DMS 273 (cell line): ENCODE results near the gene SAMD10.
A peak's percentile ranks its signal among the peaks of the same experiment; 100 is the strongest.
"Not testable (repeated sequence)": the region's sequence is repeated elsewhere in the genome, so short reads cannot be mapped to it uniquely, and the experiment has no call there.

ENCODE experiments used
- DNase-seq: peaks from one replicate; lab custom pipeline; 2025; ENCODE audit not compliant: unreplicated experiment; lab: John Stamatoyannopoulos, UW

SAMD10 gene

DNA sequence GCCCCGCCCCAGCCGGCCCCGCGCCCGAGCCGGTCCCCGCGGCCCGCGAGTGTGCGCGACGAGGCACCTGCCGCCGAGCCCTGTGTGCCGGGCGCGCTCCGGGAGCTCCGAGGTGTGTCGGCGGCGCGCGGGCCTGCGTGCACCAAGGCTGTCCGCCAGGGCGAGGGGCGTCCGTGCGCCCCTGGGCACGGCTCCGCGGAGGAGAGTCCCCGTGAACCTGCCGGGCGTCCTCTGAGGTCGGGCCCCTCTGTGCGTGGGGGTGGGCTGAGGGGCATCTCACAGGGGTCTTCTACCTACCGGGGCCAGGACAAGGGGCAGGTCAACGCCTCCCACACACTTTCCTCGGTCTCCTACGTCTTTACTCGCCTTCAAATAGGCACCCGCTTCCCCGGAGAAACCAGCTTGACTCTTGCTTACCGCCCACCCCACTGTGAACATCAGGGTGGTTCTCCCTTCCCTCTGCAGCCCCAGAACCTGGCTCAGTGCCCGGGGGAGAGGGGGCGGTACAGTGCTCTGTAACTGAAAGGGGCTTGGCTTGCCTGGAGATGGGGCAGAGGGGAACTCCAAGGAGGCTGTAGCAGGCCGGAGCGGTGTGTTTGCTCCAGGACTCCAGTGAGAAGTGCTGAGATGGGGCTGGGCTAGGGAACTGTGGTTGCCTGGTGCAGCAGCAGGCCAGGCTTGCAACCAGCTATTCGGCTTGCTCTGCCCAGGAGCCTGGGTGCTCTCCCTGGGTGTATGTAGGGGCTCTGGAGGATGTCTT lies at the start of gene SAMD10:
Gene SAMD10, minus strand, starts transcription at position 86 of the 760 bp plus-strand sequence. CDS start 175 bp downstream, outside the sequence.
- peak; percentile 91 for DNase-seq

DNA sequence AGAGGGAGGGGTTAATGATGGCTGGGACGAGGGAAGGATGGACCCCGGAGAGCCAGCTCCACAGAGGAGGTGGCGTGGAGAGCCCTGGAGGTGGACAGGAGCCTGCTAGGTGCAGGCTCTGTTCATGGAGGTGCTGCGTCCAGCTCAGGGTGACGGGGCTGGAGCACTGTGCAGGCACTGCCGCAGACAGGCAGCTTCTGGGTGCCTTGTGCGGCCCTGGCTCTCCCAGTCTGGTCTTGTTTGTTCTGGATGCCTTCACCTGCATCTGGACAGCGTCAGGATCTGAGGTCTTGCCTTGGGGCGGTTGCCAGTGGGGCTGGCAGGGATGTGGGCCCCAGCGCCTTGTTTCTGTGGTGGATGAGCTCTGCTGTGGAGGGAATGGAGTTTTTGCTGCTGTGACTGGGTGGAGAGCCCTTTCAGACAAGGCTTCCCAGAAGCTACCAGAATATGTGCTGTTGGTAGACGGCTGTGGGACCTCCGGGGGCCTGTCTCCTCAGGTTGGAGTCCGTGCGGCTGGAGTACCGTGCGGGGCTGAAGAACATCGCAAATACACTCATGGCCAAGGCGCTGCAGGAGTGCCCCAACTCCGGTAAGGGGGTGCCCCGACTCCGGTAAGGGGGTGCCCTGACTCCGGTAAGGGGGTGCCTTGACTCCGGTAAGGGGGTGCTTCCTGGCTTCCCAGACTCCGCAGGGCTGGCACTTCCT lies 48.7 kb upstream of the SAMD10 start:
- DNase-seq: no peak

DNA sequence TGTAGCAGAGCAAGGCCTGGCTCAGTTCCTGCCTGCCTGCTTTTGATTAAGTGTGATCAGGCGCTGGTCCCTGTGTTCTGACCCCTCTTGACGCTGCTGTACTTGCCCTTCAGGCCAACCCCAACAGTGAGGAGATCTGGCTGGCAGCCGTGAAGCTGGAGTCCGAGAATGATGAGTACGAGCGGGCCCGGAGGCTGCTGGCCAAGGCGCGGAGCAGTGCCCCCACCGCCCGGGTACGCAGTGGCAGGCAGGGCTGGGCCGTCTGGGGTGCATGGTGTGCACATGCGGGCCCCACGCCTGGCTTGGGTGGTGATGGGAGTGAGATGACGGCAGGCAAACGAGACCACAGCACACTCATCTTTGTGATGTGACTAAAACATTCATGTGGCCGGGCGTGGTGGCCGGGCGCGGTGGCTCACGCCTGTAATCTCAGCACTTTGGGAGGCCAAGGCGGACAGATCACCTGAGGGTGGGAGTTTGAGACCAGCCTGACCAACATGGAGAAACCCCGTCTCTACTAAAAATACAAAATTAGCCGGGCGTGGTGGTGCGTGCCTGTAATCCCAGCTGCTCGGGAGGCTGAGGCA lies 46.5 kb upstream of the SAMD10 start:
- no peak for DNase-seq

DNA sequence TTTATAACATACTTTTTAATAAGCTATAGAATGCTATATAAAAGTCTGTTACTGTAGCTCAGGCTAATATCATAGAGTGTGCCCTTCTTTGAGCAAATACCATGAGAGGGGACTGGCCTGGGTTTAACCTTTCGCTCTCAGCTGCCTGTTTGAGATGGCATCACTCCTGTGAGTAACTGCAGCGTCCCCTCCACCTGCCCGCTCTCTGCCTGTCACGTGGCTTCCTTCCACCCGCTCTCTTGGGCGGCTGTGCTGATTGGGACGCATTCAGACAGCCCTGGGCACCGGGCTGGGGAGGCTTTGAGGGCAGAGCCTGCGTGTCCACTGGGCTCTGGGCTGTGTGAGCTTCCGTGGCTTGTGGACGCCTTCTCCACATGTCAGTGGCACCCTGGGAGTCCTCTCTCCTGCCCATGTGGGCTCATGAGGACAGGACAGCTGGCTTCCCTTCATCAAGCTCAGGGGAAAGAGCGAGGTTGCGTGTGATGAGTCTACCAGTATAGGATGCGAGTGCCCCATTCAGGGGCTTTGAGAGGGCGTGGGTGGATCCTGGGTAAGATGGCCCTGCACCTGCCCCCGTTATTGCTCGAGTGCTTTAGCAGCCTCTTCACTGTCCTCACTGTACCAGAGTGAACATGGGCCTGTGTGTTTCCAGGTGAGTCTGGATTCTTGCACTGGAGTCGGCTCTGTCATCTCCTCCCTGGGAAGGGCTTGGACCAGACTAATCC lies 45.8 kb upstream of the SAMD10 start:
- no peak for DNase-seq

DNA sequence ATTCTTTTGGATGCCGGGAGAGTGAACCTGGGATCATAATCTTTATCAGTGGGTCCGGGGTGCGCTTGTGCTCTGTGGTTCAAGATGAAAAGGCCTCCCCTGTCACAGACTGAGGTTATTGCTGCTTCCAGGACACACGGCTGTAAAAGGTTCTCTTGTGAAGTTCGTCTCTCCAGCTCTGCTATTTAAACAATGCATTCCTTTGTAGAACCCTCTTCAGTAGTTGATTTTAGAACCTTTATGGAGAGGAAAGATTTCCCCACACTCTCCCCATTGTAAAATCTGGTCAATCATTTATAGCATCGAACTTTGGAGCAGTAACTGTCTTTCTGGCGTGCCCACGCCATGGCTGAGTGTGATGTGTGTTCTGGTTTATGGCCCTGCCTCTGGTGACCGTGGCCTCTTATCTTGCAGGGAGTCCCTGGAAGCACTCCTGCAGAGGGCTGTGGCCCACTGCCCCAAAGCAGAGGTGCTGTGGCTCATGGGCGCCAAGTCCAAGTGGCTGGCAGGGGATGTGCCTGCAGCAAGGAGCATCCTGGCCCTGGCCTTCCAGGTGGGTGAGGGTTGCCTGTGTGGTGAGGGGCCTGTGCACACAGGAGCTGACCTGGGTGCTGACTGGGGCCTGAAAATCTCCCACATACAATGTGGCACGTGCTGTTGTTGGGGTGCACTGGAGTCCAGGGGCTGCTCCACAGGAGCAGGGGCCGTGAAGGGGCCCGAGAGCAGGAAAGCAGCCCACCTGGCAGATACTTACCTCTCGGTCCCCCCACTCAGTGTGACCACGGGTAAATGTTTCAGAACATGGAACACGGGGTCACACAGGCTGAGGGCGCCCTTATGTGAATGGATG lies 44.9 kb upstream of the SAMD10 start:
- DNase-seq: no peak

DNA sequence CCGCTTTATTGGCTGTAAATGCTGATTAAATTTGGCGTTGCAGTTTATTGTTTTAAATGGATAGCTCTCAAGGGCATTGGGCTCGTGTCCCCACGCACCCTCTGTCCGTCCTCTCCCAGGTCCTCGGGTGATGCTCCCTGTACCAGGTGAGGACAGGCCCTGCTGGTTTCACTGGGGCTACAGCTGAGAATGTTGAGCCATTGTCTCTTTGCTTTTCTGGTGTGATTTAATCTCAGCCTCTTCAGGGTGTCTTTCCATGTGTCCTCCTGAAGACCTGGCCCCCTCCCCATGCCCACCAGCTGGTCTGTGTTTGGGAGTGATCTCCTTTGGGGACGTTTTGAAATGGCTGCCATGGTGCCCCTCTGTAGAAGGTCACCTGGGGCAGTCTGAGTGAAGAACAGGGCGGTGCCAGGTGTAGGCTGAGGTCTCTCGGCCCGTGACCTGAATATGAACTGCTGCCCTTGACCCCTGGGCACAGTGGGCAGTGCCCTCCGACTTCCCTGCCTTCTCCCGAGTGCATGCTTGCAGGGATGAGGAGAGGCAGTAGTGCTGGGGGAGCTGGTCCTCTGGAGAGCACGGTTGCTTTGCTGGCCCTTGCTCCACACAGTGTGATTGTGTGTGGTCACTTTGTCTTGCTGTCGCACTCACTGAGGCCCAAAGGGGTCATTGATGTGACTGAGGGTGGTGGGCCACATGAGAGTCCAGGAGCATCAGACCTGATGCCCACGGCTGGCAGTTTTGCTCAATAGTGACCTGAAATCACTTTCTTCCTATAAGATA lies 44.1 kb upstream of the SAMD10 start:
- no peak for DNase-seq

DNA sequence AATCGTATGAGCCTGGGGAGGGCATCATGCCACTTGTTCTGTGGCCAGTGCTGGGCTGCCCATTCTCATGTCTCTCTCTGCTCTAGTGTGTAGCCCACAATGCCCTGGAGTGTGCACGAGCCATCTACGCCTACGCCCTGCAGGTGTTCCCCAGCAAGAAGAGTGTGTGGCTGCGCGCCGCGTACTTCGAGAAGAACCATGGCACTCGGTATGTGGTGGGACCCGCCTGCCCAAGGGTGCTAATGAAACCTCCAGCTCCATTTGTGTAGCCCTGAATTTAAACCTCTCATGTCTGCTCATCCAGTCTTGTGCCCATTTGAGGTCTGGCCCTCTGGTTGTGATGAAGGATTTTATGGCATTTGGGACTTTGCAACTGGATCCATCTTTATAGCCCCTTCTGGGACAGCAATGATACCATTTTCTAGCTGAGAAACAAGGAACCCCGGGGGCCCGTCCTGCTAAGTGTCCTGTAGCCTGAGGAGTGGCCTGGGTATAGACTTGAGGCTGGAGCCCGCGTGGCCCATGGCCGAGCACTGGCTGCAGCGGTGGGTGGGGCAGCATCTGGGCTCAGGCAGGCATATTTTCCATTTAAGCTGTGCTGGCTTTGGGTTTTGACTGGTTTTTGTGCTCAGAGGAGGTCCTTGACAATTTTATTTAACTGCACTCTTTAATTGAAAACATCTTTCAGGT lies 43.4 kb upstream of the SAMD10 start:
- no peak for DNase-seq

DNA sequence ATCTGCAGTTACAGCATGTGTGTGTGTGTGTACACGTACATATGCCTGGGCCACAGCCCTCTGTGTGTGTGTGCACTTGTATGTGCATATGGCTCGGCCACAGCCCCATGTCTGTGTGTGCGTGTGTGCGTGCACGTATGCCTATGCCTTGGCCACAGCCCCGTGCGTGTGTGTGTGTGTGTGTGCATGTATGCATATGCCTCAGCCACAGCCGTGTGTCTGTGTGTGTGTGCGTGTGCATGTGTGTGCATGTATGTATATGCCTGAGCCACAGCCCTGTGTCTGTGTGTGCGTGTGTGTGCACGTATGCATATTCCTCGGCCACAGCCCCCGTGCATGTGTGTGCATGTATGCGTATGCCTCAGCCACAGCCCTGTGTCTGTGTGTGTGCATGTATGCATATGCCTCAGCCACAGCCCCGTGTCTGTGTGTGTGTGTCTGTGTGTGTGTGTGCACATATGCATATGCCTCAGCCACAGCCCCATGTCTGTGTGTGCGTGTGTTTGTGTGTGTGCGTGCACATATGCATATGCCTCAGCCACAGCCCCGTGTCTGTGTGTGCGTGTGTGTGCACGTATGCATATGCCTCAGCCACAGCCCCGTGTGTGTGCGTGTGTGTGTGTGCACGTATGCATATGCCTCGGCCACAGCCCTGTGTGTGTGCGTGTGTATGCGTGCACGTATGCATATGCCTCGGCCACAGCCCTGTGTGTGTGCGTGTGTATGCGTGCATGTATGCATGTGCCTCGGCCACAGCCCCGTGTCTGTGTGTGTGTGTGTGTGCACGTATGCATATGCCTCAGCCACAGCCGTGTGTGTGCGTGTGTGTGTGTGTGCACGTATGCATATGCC lies 41.9 kb upstream of the SAMD10 start:
- no peak for DNase-seq

DNA sequence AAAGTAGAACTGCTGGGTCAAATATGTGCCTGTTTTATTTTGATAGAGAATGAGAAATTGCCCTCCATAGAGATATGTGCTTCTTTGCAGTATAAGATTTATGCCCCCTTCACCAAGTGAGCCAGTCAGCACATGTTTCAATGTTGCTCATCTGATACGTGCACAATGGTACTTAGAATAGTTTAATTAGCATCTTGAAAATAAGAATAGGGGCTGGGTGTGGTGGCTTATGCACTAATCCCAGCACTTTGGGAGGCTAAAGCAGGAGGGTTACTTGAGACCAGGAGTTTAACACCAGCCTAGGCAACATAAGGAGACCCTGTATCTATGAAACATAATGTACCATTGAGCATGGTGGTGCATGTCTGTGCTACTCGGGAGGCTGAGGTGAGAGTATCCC lies 36.2 kb upstream of the SAMD10 start:
- DNase-seq: no peak

DNA sequence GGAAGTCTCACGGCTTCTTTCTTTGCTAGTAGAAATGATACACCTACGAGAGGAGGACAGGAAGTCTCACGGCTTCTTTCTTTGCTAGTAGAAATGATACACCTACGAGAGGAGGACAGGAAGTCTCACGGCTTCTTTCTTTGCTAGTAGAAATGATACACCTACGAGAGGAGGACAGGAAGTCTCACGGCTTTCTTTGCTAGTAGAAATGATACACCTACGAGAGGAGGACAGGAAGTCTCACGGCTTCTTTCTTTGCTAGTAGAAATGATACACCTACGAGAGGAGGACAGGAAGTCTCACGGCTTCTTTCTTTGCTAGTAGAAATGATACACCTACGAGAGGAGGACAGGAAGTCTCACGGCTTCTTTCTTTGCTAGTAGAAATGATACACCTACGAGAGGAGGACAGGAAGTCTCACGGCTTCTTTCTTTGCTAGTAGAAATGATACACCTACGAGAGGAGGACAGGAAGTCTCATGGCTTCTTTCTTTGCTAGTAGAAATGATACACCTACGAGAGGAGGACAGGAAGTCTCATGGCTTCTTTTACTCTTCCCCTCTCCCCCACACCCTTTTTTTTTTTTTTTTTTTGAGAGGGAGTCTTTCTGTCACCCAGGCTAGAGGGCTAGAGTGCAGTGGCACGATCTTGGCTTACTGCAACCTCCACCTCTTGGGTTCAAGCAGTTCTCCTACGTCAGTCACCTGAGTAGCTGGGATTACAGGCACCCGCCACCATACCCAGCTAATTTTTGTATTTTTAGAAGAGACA lies 33.1 kb upstream of the SAMD10 start:
- not testable (repeated sequence) for DNase-seq

DNA sequence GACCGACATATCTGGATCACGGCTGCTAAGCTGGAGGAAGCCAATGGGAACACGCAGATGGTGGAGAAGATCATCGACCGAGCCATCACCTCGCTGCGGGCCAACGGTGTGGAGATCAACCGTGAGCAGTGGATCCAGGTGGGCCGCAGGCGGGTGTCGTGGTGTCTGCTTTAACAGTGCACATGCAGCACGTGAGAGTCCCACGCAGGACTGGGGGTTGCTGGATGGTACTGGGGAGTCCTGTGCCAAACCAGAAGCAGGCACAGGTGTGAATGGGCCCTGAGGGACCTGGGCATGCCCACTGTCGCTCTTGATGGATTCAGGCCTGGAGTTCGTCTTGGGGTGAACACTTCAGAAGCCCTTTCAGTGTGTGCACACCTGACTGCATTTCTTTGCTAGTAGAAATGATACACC lies 31.9 kb upstream of the SAMD10 start:
- no peak for DNase-seq

DNA sequence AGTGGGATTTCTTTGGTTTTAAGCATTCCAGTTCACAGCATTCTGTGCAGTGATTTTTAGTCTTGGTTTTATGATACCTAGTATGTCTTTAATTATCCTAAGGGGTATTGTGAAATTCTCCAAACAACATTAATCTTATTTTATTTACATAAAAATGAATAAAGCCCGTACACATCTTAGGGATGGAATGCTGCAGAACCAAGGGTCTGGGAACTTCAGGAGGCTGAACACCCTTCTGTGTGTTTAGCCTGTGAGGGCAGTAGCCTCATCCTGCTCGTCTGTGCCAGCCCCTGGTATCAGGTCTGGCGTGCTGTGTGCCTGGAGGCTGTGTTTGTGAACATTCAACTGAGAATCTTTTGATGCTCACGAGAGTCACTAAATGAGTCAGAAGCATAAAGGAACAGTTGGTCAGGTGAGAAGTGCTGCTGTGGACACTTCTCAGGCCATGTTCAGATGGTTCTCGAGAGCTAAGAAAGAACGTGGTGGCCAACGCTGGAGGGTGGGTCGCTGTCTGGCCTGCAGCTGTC lies 31.3 kb upstream of the SAMD10 start:
- no peak for DNase-seq

DNA sequence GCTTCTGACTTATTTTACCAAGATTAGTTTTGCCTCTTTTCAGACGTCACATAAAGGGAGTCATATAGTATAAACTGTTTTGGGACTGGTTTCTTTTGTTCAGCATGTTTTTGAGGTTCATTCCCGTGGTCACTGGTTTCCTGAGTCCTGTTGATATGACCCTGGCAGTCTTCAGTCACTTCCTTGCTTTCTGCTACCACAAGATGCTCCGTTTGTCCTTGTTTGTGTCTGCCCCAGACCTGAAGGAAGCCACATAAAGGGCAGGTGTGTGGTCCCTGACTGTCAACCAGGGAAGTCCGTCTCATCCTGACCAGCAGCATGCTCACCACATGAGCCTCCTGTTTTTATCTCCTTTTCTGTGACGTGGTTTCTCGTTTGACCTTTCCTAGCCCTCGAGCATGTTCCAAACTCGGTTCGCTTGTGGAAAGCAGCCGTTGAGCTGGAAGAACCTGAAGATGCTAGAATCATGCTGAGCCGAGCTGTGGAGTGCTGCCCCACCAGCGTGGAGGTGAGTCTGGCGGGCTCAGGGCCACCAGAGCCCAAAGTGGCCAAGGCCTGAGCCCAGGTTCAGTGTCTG lies 30.5 kb upstream of the SAMD10 start:
- no peak for DNase-seq

DNA sequence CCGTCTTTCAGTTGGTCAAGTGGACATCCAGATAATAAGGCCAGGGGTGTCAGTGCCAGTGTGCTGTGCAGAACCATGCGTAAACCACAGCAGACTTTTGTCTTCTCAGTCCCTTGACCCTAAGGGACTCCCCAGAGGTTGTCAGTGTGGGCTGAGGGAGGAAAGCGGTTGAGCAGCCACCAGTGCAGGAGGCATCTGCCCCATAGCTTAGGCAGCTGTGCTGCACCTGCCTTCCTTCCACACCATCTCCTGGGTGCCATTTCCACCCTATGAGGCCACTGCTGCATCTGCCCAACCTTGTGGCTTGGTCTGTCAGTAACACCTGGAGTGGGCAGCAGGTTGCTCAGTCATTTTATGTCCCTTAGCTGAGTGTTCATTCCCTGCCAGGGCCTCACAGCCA lies 27.5 kb upstream of the SAMD10 start:
- DNase-seq: no peak

DNA sequence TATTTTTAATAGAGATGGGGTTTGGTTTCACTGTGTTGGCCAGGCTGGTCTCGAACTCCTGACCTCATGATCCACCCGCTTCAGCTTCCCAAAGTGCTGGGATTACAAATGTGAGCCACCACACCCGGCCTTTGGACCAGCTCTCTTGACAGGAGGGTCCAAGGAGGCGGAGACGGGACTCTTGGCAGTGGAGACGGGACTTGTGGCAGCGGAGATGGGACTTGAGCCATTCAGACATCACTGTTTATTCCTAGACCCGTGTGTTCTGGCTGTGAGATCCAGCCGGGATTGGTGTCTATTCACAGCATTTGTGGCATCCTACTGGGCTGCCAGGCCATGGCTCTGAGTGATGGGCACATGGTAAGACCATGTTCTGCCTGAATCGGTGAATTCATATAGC lies 27.0 kb upstream of the SAMD10 start:
- DNase-seq: no peak

DNA sequence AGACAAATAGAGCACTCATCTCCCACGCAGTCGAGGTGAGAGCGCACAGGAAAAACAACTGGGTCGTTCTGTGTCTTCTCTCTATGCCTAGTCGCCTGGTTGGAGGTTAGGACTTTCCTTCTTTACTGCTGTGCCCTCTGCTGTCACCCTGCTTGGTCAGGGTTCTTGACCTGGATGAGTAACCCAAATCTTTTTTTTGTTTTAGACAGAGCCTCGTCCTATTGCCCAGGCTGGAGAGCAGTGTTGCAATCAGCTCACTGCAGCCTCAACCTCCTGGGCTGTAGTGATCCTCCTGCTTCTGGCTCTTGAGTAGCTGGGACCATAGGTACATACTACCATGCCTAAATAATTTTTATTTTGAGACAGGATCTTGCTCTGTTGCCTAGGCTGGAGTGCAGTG lies 26.0 kb upstream of the SAMD10 start:
- no peak for DNase-seq
